Subcutaneous abdominal adipose tissue (tissue), 5 donors: ENCODE data around the gene ISL2.

Experiments
- H3K27ac ChIP-seq: one replicate; pipeline ENCODE4 v1.7.0; 2013; ENCODE audit warnings: low read depth, mild to moderate bottlenecking, inconsistent platforms, low read length, moderate library complexity
- H3K27me3 ChIP-seq, 5 donors: one replicate each; pipeline ENCODE4 v1.7.0; 2013; ENCODE audit warnings: low read length in 5 of 5, inconsistent platforms in 1 of 5; ENCODE audit not compliant: control insufficient read depth in 5 of 5, insufficient read depth in 4 of 5
- H3K36me3 ChIP-seq, 5 donors: one replicate each; pipeline ENCODE4 v1.7.0; 2013; ENCODE audit warnings: low read length in 5 of 5; ENCODE audit not compliant: control insufficient read depth in 5 of 5, insufficient read depth in 5 of 5
- H3K4me1 ChIP-seq, 5 donors: one replicate each; pipeline ENCODE4 v1.7.0; 2013; ENCODE audit warnings: low read length in 5 of 5, mild to moderate bottlenecking in 3 of 5, moderate library complexity in 1 of 5; ENCODE audit not compliant: control insufficient read depth in 5 of 5, insufficient read depth in 5 of 5
- H3K4me3 ChIP-seq, 5 donors: one replicate each; pipeline ENCODE4 v1.7.0; 2013; ENCODE audit warnings: low read length in 5 of 5, low read depth in 1 of 5
- H3K9ac ChIP-seq, 5 donors: one replicate each; pipeline ENCODE4 v1.7.0; 2013; ENCODE audit warnings: low read length in 5 of 5, mild to moderate bottlenecking in 4 of 5, moderate library complexity in 3 of 5
- H3K9me3 ChIP-seq, 5 donors: one replicate each; pipeline ENCODE4 v1.7.0; 2013; ENCODE audit warnings: low read length in 5 of 5; ENCODE audit not compliant: control insufficient read depth in 5 of 5
- donor health status: healthy.
- donor health status: healthy.
- donor health status: healthy.
- donor health status: healthy.
- donor health status: healthy.

Gene ISL2

GRCh38 chr15:76368122-76368621 is 31.6 kb downstream of the ISL2 start:
- H3K9me3 ChIP-seq, result no peaks in the 10 kb centered on the region
- H3K4me1 ChIP-seq, result peaks cover 0 to 7% (median 0%) of the 10 kb centered on the region in 5 donors
- H3K4me3 ChIP-seq, result no peak overlapping the region
- H3K36me3 ChIP-seq, result peaks cover 0 to 16% (median 4%) of the 10 kb centered on the region in 5 donors
- no peak overlapping the region for H3K9ac ChIP-seq
- no peaks in the 10 kb centered on the region for H3K27me3 ChIP-seq
- H3K27ac ChIP-seq, result no peak overlapping the region

GRCh38 chr15:76376029-76376428 is 39.5 kb downstream of the ISL2 start:
- no peaks in the 10 kb centered on the region for H3K9me3 ChIP-seq
- H3K27me3 ChIP-seq, result no peaks in the 10 kb centered on the region
- no peak overlapping the region for H3K9ac ChIP-seq
- no peak overlapping the region for H3K27ac ChIP-seq
- no peaks in the 10 kb centered on the region for H3K4me1 ChIP-seq
- H3K36me3 ChIP-seq, result peaks cover 5 to 25% (median 8%) of the 10 kb centered on the region in 5 donors
- no peak overlapping the region for H3K4me3 ChIP-seq

- H3K27ac ChIP-seq, result no peak overlapping the region
- H3K4me3 ChIP-seq, result no peak overlapping the region
- H3K4me1 ChIP-seq, result no peaks in the 10 kb centered on the region
- H3K9me3 ChIP-seq, result no peaks in the 10 kb centered on the region
- H3K27me3 ChIP-seq, result no peaks in the 10 kb centered on the region
- peaks cover 5 to 31% (median 13%) of the 10 kb centered on the region in 5 donors for H3K36me3 ChIP-seq
- no peak overlapping the region for H3K9ac ChIP-seq
Measured at GRCh38 chr15:76376816-76377215, 40.2 kb downstream of the ISL2 start.

- H3K9ac ChIP-seq, result no peak overlapping the region
- H3K4me1 ChIP-seq, result no peaks in the 10 kb centered on the region
- no peaks in the 10 kb centered on the region for H3K9me3 ChIP-seq
- H3K27ac ChIP-seq, result no peak overlapping the region
- no peak overlapping the region for H3K4me3 ChIP-seq
- H3K27me3 ChIP-seq, result no peaks in the 10 kb centered on the region
- peaks cover 5 to 29% (median 11%) of the 10 kb centered on the region in 5 donors for H3K36me3 ChIP-seq
Measured at GRCh38 chr15:76377217-76377616, 40.6 kb downstream of the ISL2 start.

GRCh38 chr15:76377751-76378150 is 41.2 kb downstream of the ISL2 start:
- Histone ChIP-seq H3K9ac (no peak overlapping the region), H3K27me3 (no peaks in the 10 kb centered on the region), H3K4me1 (no peaks in the 10 kb centered on the region), H3K27ac (no peak overlapping the region), H3K9me3 (no peaks in the 10 kb centered on the region), H3K36me3 (peaks cover 5 to 24% (median 11%) of the 10 kb centered on the region in 5 donors), H3K4me3 (no peak overlapping the region)

GRCh38 chr15:76378691-76379090 is 42.1 kb downstream of the ISL2 start:
- Histone ChIP-seq H3K4me3 (no peak overlapping the region), H3K27me3 (no peaks in the 10 kb centered on the region), H3K9me3 (no peaks in the 10 kb centered on the region), H3K9ac (no peak overlapping the region), H3K27ac (no peak overlapping the region), H3K36me3 (peaks cover 5 to 22% (median 8%) of the 10 kb centered on the region in 5 donors), H3K4me1 (no peaks in the 10 kb centered on the region)

GRCh38 chr15:76380249-76380648 is 43.7 kb downstream of the ISL2 start:
- Histone ChIP-seq H3K27ac (no peak overlapping the region), H3K9me3 (no peaks in the 10 kb centered on the region), H3K9ac (no peak overlapping the region), H3K4me3 (no peak overlapping the region), H3K4me1 (no peaks in the 10 kb centered on the region), H3K27me3 (no peaks in the 10 kb centered on the region), H3K36me3 (peaks cover 3 to 20% (median 8%) of the 10 kb centered on the region in 5 donors)

GRCh38 chr15:76381366-76381765 is 44.8 kb downstream of the ISL2 start:
- H3K36me3 ChIP-seq, result peaks cover 0 to 16% (median 5%) of the 10 kb centered on the region in 5 donors
- H3K27ac ChIP-seq, result no peak overlapping the region
- no peaks in the 10 kb centered on the region for H3K9me3 ChIP-seq
- no peak overlapping the region for H3K9ac ChIP-seq
- no peaks in the 10 kb centered on the region for H3K4me1 ChIP-seq
- no peak overlapping the region for H3K4me3 ChIP-seq
- H3K27me3 ChIP-seq, result no peaks in the 10 kb centered on the region

GRCh38 chr15:76382987-76383728 is 46.6 kb downstream of the ISL2 start:
- H3K9ac ChIP-seq, result no peak overlapping the region
- H3K4me3 ChIP-seq, result no peak overlapping the region
- no peaks in the 10 kb centered on the region for H3K27me3 ChIP-seq
- H3K9me3 ChIP-seq, result no peaks in the 10 kb centered on the region
- peaks cover 0 to 20% (median 6%) of the 10 kb centered on the region in 5 donors for H3K36me3 ChIP-seq
- H3K4me1 ChIP-seq, result no peaks in the 10 kb centered on the region
- H3K27ac ChIP-seq, result no peak overlapping the region

- Histone ChIP-seq H3K27ac (no peak overlapping the region), H3K9ac (no peak overlapping the region), H3K9me3 (no peaks in the 10 kb centered on the region), H3K27me3 (no peaks in the 10 kb centered on the region), H3K4me3 (no peak overlapping the region), H3K36me3 (peaks cover 0 to 20% (median 6%) of the 10 kb centered on the region in 5 donors), H3K4me1 (no peaks in the 10 kb centered on the region)
Measured at GRCh38 chr15:76384409-76384808, 47.8 kb downstream of the ISL2 start.
